GM12892 (cell line): ENCODE measurements around the gene GSC2.

Experiments
- DNase-seq: peaks from one replicate; pipeline ENCODE4 v3.0.0; 2011; ENCODE audit not compliant: insufficient read length
- FAIRE-seq: peaks from 2 replicates; lab custom pipeline; 2011; peaks lifted over from hg19 to GRCh38; lab: Jason Lieb, UNC
- POLR2A ChIP-seq: IDR thresholded peaks from 2 replicates; pipeline ENCODE4 v1.6.1; 2011; ENCODE audit warnings: low read depth, low read length, control low read depth
- POLR2AphosphoS5 ChIP-seq: IDR thresholded peaks from 2 replicates; pipeline ENCODE4 v1.6.1; 2011; ENCODE audit warnings: low read depth, low read length, control low read depth
- TAF1 ChIP-seq: IDR thresholded peaks from 2 replicates; pipeline ENCODE4 v1.6.1; 2011; ENCODE audit warnings: low read depth, mild to moderate bottlenecking, control low read depth, low read length, borderline replicate concordance

The GSC2 gene

DNA sequence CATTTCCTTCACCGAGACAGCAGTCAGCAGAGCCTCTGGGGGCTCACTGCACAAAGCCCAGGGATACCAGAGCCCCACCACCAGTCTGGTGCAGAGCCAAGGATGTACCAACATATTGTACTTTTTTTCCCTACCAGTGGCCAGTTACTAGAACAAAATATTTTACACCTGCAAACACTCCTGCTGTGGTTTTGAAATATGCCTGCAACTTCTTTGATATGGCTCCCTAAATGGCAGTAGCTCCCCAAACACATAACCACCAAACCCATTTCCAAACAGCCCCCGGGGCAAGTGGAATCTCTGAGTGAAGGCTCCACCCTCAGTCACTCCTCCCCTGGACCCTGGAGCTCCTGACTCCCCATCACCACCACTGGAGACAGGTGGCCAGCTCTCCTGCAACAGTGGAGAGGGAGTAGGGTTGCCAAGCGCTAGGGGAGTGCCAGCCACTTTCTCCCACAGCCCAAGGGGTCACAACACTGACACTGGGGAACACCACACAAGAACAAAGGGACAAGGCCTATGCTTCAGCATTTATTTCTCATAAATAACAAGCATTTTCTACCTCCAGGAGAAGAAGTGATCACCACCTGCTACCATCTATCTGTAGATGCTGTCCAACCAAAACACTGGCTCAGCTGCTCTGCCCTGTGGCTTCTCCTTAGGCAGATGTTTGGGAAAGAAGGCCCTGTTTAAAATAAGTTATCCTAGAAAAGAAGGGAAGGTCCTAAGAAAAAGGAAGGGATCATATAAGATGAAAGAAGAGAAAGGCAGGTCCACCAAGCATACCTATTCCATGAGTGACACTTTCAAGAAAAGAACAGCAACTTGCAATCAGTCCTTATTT is 43.0 kb downstream of the GSC2 start:
- FAIRE-seq (no peak), DNase-seq (no peak)
- TF ChIP-seq TAF1 (no peak), POLR2AphosphoS5 (no peak), POLR2A (no peak)

DNA sequence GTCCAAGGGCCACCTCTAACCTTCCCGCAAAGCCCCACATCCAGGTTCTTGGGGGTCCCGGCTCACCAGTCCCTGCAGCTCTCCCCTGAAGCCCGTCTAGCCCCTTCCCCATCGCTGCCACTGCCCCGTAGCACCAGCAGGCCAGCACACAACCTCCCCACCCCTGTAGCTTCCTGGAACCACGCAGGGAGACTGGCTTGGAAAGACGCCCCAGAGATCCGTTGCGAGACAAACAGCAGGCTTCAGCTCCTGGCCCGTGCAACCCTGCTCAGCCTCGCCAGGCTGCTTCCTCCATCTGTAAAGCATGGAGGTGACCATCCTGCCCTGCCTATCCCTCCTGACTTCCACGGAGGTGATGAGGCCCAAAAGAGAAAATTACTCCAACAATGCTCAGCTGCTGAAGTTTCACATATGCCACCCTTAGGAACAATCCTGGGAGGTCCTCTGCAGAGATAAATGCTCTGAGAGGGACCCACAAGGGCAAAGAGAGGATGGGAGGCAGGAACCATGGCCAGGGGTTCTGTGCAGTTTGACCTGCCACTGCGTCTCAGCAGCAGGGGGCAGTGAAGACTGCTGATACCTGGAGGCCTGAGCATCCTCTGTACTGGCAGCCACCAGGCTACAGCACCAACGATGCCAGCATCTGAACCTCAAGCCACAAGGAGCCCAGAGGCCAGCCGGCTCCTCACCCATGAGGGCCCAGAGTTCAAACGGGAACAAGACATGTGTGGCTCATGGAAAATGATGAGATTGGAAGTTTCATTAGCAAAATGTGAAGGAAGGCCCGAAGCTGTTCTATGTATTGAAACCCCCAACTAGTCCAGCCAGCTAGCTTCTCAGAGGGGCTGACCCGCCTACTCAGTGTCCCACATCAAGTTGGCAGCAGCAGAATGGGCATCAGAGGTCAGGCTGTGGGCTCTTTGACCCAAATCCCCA is 44.0 kb downstream of the GSC2 start:
- TF ChIP-seq POLR2AphosphoS5 (no peak), TAF1 (no peak), POLR2A (no peak)
- no peak for DNase-seq
- FAIRE-seq: no peak

DNA sequence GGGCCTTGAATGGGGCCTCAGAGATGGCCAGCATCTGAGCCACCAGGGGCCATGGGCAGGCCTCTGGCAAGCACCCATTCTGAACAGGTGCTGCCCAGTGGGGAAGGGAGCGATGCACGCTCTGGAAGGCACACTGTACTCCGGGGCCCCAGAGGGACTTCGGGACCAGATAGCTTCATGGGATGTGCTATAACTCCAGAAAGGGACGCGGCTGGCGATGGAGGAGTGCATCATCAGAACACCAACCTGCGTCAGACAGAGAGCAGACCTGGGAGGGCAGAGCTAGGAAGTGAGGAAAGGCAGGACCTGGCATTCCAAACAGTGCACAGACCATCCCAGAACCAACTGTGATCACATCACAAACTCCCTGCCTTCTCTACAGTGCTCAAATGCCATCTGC is 44.6 kb downstream of the GSC2 start:
- no peak for TF ChIP-seq POLR2AphosphoS5
- TF ChIP-seq POLR2A: no peak
- TF ChIP-seq TAF1: no peak
- DNase-seq: no peak
- no peak for FAIRE-seq

DNA sequence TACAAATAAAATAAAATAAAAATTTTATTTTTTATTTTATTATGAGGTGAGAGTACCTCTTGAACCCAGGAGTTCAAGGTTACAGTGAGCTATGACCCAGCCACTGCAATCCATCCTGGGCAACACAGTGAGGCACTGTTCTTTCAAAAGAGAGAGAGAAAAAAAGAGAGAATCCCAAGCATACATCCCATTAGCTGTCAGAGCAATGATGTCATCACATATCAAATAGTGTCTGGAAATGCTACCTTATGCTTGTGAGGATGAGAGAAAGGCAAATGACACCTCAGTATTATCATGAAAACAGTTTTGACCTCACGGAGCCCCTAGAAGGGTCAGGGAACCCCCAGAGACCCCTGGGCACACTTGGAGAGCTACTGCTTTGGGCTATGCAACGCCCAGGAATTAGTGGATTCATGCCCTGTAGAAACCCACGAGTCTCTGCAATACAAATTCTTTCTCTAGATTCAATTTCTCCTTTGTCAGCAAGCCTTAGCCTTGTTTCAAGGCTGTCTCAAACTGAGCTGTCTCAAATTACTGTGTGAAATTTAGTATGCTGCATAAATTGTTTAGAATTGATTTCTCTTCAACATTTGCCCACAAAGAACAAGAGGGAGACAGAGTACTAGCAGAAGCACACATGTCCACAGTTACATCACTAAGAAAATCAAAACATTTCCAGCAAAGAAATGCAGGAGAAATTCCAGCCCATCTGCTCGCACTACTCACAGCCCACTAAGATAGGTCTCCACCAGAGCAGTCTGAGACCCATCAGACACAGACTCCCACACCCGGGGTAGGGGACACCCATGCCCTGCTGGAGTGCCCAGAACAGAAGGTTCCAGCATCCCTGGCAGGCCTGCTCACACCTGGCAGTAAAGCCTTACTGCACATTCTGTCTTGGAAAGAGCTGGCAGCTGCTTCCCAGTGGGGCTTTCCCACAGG is 45.9 kb downstream of the GSC2 start:
- TF ChIP-seq TAF1: no peak
- no peak for TF ChIP-seq POLR2A
- no peak for TF ChIP-seq POLR2AphosphoS5
- FAIRE-seq: no peak
- DNase-seq: no peak

DNA sequence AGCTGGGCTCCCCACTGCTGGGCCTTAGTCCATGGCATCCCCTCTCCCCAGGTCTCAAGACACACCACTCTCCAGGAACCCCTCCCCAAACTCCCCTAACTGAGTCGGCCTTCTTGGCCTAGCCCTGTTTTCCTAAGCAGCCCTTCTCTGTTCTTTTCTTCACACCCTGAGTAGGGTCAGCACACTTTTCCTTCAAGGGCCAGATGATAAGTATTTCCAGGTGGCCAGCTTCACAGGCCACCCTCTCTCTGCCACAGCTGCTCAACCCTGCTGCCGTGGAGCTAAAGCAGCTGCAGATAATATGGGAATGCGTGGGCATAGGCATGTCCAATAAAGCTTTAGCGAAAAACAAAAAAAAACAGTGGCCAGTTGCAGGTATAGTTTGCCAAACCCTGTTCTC is 51.9 kb downstream of the GSC2 start:
- FAIRE-seq (no peak), DNase-seq (no peak)
- TF ChIP-seq TAF1 (no peak), POLR2A (no peak), POLR2AphosphoS5 (no peak)

DNA sequence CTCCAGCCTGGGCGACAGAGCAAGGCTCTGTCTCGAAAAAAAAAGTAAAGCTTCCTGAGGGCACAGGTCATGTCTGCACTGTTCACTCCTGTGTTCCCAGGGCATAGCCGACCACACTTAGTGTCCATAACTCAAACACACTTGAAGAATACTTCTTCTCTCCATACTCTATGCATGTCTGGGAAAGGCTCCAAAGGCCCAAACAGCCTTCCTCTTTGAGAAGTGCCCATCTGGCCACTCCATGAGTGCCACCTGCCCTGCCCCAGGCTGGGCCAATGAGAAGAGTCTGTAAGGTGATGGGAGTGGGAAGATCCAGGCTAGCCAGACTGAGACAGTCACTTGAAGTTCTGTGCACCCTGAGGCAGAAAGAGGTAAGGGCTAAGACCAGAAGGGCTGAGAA is 52.6 kb downstream of the GSC2 start:
- FAIRE-seq: no peak
- DNase-seq: no peak
- TF ChIP-seq POLR2AphosphoS5: no peak
- TF ChIP-seq TAF1: no peak
- no peak for TF ChIP-seq POLR2A
